Measurements from ENCODE around the gene NDUFA7.

Gene NDUFA7

DNA sequence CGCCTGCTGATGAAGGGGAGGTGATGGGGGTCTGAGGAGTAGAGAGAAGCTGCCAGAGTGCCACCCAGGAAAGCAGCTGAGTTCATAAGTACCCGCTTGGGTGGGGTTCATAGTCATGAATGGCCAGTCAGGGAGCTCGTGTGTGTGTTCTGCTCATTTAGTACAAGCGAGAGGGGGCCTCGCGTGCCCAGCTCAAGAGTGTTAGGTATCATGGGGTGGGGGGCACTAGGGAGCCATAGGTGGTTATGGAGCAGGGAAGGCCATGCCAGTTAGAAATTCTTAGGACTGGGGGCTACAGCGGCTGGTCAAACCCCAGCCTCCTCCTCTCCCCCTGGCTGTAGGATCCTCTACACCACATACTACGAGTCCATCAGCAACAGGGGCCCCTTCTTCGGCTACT, 59.8 kb downstream of the NDUFA7 start:
- no peak for DNase-seq
